ENCODE results near the gene PLCB1.

Gene PLCB1

GRCh38 chr20:8879669-8880068 is 747.6 kb downstream of the PLCB1 start:
- no peak for DNase-seq (ENCODE audit: low read depth in 2 of 2)

- DNase-seq (ENCODE audit: low read depth in 2 of 2), result no peak
Observed at GRCh38 chr20:8880085-8880853, 748.2 kb downstream of the PLCB1 start.

- DNase-seq (ENCODE audit: low read depth in 2 of 2), result no peak
Observed at GRCh38 chr20:8891039-8891438, 759.0 kb downstream of the PLCB1 start.

GRCh38 chr20:8895472-8895871 is 763.4 kb downstream of the PLCB1 start:
- DNase-seq (ENCODE audit: low read depth in 2 of 2), result no peak

- no peak for DNase-seq (ENCODE audit: low read depth in 2 of 2)
Observed at GRCh38 chr20:8898823-8899222, 766.8 kb downstream of the PLCB1 start.

- no peak for DNase-seq (ENCODE audit: low read depth in 2 of 2)
Observed at GRCh38 chr20:8901237-8902025, 769.4 kb downstream of the PLCB1 start.

- no peak for DNase-seq (ENCODE audit: low read depth in 2 of 2)
Observed at GRCh38 chr20:8903655-8904605, 771.9 kb downstream of the PLCB1 start.

- DNase-seq (ENCODE audit: low read depth in 2 of 2), result no peak
Observed at GRCh38 chr20:8909596-8909995, 777.5 kb downstream of the PLCB1 start.

GRCh38 chr20:8912096-8912495 is 780.0 kb downstream of the PLCB1 start:
- no peak for DNase-seq (ENCODE audit: low read depth in 2 of 2)

- no peak for DNase-seq (ENCODE audit: low read depth in 2 of 2)
Observed at GRCh38 chr20:8912731-8913130, 780.7 kb downstream of the PLCB1 start.

- DNase-seq (ENCODE audit: low read depth in 2 of 2), result no peak
Observed at GRCh38 chr20:8913456-8913855, 781.4 kb downstream of the PLCB1 start.

- no peak for DNase-seq (ENCODE audit: low read depth in 2 of 2)
Observed at GRCh38 chr20:8914421-8914820, 782.4 kb downstream of the PLCB1 start.

GRCh38 chr20:8917084-8917483 is 785.0 kb downstream of the PLCB1 start:
- no peak for DNase-seq (ENCODE audit: low read depth in 2 of 2)

GRCh38 chr20:8918145-8918544 is 786.1 kb downstream of the PLCB1 start:
- no peak for DNase-seq (ENCODE audit: low read depth in 2 of 2)

GRCh38 chr20:8924539-8924938 is 792.5 kb downstream of the PLCB1 start:
- no peak for DNase-seq (ENCODE audit: low read depth in 2 of 2)

- DNase-seq (ENCODE audit: low read depth in 2 of 2), result no peak
Observed at GRCh38 chr20:8930726-8931125, 798.7 kb downstream of the PLCB1 start.

GRCh38 chr20:8932192-8933165 is 800.4 kb downstream of the PLCB1 start:
- no peak for DNase-seq (ENCODE audit: low read depth in 2 of 2)

GRCh38 chr20:8933381-8933807 is 801.3 kb downstream of the PLCB1 start:
- DNase-seq (ENCODE audit: low read depth in 2 of 2), result no peak

- DNase-seq (ENCODE audit: low read depth in 2 of 2), result no peak
Observed at GRCh38 chr20:8934362-8934761, 802.3 kb downstream of the PLCB1 start.

Measured in stimulated activated CD4-positive, alpha-beta T cell treated with anti-CD3 and anti-CD28 coated beads, Interleukin-1b, Interleukin-23, amount 100 ng/mL, for 4 hours (primary cell).